Motor neuron (in vitro differentiated cells): ENCODE measurements around the gene IL36A. TPM values are rescaled to one million over a fixed set of nuclear protein-coding genes. Genes with fewer than 3 reads are reported as not detected.

Source experiments
- ATAC-seq, 8 experiments: fragments of 200-7000 bp; cut with Tn5 transposase; replicated peaks in 6 of 8; 2 replicates each; pipeline ENCODE4 v1.8.0; 2021; ENCODE audit warnings: mild to moderate bottlenecking in 8 of 8, moderate library complexity in 8 of 8
- H3K27ac ChIP-seq, 2 donors: fragments of 250-450 bp; sonication (Bioruptor Pico); 2 replicates each; pipeline ENCODE4 v1.9.0; 2021; ENCODE audit warnings: antibody characterized with exemption in 2 of 2, mild to moderate bottlenecking in 2 of 2, moderate library complexity in 1 of 2
- H3K4me1 ChIP-seq, 2 donors: fragments of 250-450 bp; sonication (Bioruptor Pico); replicated peaks in 1 of 2; 2 replicates each; pipeline ENCODE4 v1.6.1; 2021; ENCODE audit warnings: antibody characterized with exemption in 2 of 2, mild to moderate bottlenecking in 2 of 2, moderate library complexity in 1 of 2
- H3K4me3 ChIP-seq, 5 donors: fragments of 250-450 bp; sonication (Bioruptor Pico); 2 replicates each; pipeline ENCODE4 v1.9.0; 2021; ENCODE audit warnings: antibody characterized with exemption in 5 of 5, mild to moderate bottlenecking in 5 of 5, moderate library complexity in 4 of 5
- WGBS, 10 experiments: fragments of 450-650 bp; shearing (Covaris generic); methylation state at CpG; one replicate each; pipeline ENCODE4 v1.0.0; 2022; 5-methylcytosine and 5-hydroxymethylcytosine counted together
- in situ Hi-C, 9 experiments: fragments of 400-800 bp; cut with MboI; loops; one replicate each; pipeline ENCODE4 v1.15.0; 2021; ENCODE audit warnings: low sequenced_read_pairs in 9 of 9, low pct_unique_long_range_greater_than_20kb in 2 of 9; ENCODE audit not compliant: unreplicated experiment in 9 of 9
- total RNA-seq, 8 experiments: library from RNA; unstranded; fragments of 300-600 nt; gene quantifications; 2 replicates each; pipeline versions ENCODE4 v1.2.3 to v1.2.4, GENCODE V29; 2022

The IL36A gene, protein sequence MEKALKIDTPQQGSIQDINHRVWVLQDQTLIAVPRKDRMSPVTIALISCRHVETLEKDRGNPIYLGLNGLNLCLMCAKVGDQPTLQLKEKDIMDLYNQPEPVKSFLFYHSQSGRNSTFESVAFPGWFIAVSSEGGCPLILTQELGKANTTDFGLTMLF
- total RNA-seq, result not detected

DNA sequence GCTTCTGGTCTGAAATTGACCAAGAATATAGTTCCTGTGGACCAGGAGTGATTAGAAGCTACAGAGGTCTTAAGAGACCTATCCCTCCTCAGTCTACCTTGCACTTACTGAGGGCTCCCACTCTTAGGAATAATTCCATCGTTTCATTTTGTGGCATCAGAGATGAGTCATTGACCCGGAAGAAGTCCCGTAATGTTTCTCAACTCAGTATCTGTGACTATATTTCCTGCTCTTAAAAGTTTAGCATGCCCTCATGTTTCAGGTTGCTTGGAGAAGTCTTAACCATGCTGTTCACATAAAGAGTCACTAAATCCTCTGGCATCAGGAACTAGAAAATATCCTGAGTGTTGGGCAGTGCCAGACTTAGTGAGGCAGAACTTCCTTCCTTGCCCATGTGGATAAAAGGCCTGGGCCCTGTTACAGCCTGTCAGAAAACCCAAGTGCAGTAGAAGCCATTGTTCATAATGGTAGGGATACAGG, at the start of gene IL36A:
IL36A (plus strand) TSS at position 430 of the 480 bp plus-strand sequence. CDS start 413 bp downstream, outside the sequence.
- Histone ChIP-seq H3K4me3 (no peak within 1 kb of the TSS), H3K27ac (no peak within 1 kb of the TSS), H3K4me1 (no peaks in the 10 kb centered on the region)
- 46 to 100% (median 92%) methylated on average over 1 to 3 of the region's 3 CpGs; no CpG with 5 or more reads in 3 of the 10 experiments for WGBS, 10 experiments
- no peak for ATAC-seq
- in situ Hi-C loops, result no loop called here

DNA sequence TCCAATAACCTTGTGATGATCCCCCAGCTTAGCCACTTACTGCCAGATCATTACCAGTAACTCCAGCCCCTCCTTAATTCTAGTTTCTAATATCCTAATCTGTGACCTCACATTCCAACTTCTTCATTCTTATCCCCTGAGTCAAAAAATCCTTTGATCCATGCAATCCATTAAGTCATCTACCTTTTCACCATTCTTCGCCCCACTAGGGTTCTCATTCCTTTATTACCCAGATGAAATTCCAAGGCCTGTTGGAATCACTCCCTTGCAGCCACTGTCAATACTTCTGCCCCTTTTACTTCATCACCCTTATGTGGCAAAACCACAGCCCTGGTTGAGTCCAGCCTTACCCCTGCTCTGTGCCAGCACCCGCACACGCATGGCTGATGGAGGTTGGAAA, 47.7 kb upstream of the IL36A start:
- H3K4me1 ChIP-seq, result peaks cover 0 to 7% of the 10 kb centered on the region in 2 donors
- no peak overlapping the region for H3K4me3 ChIP-seq
- ATAC-seq, result no peak
- no peak overlapping the region for H3K27ac ChIP-seq
- 86 to 100% (median 100%) methylated on average over 1 to 3 of the region's 3 CpGs; no CpG with 5 or more reads in 4 of the 10 experiments for WGBS, 10 experiments
- in situ Hi-C loops, result loop anchor here in 2 of 9 experiments (10.0 to 25.0 kb wide), 2 partner anchors 345 to 353 kb away; no protein-coding TSS in a partner anchor

DNA sequence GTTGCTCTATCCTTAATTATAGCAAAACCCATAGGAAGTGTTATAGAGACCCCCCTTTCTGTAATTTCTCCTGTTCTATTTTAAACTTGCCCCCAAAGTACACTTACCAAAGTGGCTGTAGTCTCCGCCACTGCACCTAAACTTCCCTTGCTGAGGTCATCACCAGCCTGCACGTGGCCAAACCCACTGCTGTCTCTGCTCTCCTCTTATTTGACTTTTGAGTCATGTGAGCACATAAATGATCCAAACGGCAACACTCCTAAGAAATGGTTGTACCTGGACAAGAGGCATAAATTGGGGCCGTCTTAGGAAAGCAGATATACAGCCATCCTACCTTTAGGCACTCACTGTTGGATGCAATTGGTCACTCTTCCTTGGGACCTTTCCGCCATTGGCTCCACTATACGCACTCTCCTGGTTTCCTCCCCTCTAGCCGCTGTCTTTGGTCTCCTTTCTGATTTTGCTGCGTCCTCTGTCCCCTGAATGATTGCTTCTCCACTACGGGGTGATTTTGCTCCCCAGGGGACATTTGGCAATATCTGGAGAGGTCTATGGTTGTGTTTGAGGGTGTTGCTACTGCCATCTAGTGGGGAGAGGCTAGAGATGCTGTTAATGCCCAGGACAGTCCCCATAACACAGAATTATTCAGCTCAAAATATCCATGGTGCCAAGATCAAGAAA, 46.7 kb upstream of the IL36A start:
- no peak overlapping the region for H3K4me3 ChIP-seq
- in situ Hi-C loops, result loop anchor here in 2 of 9 experiments (10.0 to 25.0 kb wide), 2 partner anchors 346 to 354 kb away; no protein-coding TSS in a partner anchor
- no peak overlapping the region for H3K27ac ChIP-seq
- peaks cover 0 to 7% of the 10 kb centered on the region in 2 donors for H3K4me1 ChIP-seq
- ATAC-seq, result peak; percentile 71 to 94 (median 80)
- WGBS, 10 experiments, result 8 to 80% (median 47%) methylated on average over 1 to 7 of the region's 9 CpGs; no CpG with 5 or more reads in 1 of the 10 experiments

DNA sequence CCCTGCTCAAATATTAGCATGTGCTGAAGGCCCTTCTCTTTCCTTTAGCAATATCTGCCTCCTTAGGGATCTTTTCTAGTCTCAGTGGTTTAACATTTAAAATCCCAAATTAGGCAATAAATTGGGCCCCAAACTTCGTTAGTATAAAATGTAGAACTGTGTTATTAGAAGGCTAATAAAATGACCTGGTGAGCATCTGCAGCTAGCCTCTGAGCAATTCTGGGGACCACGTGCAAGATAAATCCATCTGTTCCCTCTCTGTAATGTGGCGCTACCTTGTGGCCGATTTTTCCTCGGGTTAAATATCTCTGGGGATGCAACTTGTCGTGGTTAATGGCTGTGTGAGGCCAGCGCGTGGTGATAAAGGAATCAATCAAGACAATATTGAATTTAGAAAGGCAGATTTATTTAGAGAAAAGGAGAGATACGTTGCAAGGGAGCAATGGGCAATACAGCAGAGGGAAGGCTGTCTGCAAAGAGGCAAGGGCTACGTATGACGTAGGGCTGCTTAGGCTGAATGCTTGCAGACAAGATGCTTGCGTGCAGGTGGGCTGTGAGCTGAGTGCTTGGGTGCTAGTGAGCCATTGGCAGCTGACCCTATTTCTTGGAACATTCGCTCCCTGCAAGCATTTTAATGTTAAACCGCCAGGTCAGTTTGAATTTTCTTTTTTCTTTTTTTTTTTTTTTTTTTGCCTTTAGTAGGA, 46.0 kb upstream of the IL36A start:
- H3K4me3 ChIP-seq, result no peak overlapping the region
- WGBS, 10 experiments, result 45 to 75% (median 50%) methylated on average over 4 to 13 of the region's 14 CpGs; no CpG with 5 or more reads in 1 of the 10 experiments
- H3K4me1 ChIP-seq, result peaks cover 0 to 7% of the 10 kb centered on the region in 2 donors
- no peak overlapping the region for H3K27ac ChIP-seq
- in situ Hi-C loops, result loop anchor here in 2 of 9 experiments (10.0 to 25.0 kb wide), 2 partner anchors 347 to 354 kb away; no protein-coding TSS in a partner anchor
- ATAC-seq, result peak; percentile 17 to 93 (median 80)

DNA sequence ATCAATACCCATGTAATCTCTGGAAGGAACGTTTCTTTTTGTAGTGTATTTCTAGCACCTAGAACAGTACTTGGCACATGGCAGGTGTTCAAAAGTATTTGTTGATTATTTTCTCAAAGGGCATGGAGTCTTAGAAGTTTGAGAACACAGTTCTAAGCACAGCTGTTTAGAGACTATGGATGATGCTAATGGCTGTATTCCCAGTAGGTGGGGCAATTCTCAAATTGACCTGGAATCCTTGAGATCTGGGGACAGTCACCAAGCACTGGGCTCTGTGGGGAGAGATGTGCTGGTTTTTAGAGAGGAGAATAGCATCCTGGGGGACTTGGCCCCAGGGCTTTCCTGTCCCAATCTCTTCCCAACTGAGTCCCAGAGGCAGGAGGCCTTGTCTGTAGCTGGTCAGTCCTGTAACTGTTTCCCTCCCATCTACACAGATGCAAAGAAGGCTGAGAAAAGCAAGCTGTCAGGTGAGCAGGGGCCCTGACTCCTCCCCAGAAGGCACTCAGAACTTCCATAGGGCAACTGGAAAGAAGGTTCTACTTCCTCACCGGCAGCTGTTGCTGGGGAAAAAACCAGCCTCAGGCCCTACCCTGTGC, 44.9 kb upstream of the IL36A start:
- WGBS, 10 experiments, result 0 to 73% (median 33%) methylated on average over 1 to 2 of the region's 2 CpGs; no CpG with 5 or more reads in 3 of the 10 experiments
- peak in 2 of 8 experiments; percentile 17 to 27 for ATAC-seq
- Histone ChIP-seq H3K4me1 (peaks cover 0 to 7% of the 10 kb centered on the region in 2 donors), H3K4me3 (no peak overlapping the region), H3K27ac (no peak overlapping the region)
- in situ Hi-C loops, result loop anchor here in 1 of 9 experiments (25.0 kb wide), 1 partner anchor 348 kb away; no protein-coding TSS in a partner anchor

DNA sequence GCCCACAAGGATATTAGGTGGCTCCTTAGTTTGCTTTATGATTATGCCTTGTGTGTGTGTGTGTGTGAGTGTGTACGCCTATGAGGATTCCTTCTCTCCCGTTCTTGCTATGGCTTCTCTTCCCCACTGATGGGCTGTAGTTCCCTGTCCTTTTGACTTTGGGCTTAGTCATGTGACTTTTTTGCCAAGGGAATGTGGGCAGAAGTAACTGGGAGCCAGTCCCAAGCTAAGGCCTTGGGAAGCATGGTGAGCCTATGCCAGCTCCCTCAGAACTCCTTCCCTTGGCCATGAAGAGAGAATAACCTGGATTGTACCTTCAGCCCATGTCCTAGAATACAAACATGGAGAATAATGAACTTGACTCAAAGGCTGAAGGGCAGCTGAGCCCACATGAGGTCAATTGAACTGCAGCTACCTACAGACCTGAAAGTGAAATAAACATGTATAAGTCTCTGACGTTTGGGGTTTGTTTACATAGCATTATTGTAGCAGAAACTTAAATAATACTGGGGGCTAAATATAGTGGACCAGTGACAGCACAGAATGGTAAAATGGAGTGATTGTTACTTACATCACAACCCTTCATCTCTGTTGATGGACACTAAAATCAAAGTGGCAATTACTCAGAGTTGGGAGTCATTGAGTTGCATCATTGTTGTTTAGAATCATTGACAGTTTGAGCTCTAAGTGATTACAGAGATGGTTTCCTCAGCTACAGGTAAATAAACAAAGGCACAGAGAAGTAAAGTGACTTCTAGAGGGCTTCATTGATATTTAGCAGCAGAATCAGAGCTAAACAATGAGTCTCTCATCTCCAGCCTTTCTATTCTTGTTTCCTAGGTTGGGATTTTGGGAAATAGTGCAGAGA, 42.7 kb upstream of the IL36A start:
- Histone ChIP-seq H3K4me3 (no peak overlapping the region), H3K27ac (no peak overlapping the region), H3K4me1 (peaks cover 0 to 7% of the 10 kb centered on the region in 2 donors)
- in situ Hi-C loops, result loop anchor here in 1 of 9 experiments (25.0 kb wide), 1 partner anchor 350 kb away; no protein-coding TSS in a partner anchor
- 0 to 100% (median 80%) methylated on average over 1 to 3 of the region's 3 CpGs; no CpG with 5 or more reads in 3 of the 10 experiments for WGBS, 10 experiments
- ATAC-seq, result no peak

DNA sequence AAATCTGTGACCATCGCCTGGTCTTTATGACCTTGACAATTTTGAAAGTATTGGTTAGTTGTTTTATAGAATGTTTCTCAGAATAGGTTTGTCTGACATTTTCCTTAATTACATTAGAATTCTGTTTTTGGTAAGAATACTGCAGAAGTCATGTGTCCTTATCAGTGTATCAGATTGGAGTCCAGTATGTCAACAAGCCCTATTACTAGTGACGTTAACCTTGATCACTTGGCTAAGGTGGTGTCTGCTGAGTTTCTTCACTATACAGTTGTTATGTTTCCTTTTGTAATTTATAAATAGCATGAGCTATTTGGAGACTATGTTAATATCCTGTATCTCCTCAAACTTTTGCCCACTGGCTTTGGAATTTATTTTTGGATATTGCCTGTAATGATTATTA, 38.2 kb upstream of the IL36A start:
- ATAC-seq, result no peak
- Histone ChIP-seq H3K27ac (no peak overlapping the region), H3K4me3 (no peak overlapping the region)

DNA sequence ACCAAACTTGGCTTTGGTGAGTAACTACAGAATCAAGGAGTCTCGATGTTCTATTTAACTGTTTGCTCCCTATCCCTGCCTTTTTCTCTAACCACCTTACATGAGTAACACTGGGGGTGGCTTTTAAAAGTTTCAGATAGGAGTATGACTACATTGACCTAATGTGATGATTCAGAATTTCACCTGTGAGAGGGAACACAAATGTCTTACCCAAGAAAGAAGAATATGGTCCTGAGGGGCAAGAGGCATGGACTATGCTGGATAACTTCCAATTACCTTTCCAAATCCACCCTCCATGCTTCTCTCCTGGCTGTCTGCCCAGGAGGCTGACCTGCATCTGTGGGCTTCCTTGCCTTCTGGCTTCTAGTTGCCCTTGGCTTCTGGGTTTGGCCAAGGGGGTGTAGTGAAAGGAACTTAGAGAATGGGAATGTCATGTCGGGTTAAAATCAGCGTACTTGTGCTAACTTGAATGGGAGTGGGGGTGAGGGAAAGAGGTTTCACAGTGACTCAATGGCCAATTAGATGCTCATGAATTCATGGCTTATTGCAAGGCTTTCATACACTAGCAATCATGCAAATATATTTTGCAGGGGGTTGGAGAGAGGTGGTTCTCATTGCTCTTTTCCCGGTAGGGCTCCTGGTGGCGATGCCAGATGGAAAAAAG, 32.7 kb upstream of the IL36A start:
- in situ Hi-C loops, result loop anchor here in 1 of 9 experiments (25.0 kb wide), 1 partner anchor 360 kb away; no protein-coding TSS in a partner anchor
- Histone ChIP-seq H3K4me1 (no peaks in the 10 kb centered on the region), H3K27ac (no peak overlapping the region), H3K4me3 (no peak overlapping the region)
- 45 to 94% (median 70%) methylated on average over 1 to 5 of the region's 5 CpGs; no CpG with 5 or more reads in 1 of the 10 experiments for WGBS, 10 experiments
- no peak for ATAC-seq

More for the DNA sequence above, 38.2 kb upstream of the IL36A start:
- no peaks in the 10 kb centered on the region for H3K4me1 ChIP-seq
- 53 to 100% (median 90%) methylated on average over 1 to 2 of the region's 2 CpGs for WGBS, 10 experiments
- in situ Hi-C loops, result loop anchor here in 1 of 9 experiments (25.0 kb wide), 1 partner anchor 355 kb away; no protein-coding TSS in a partner anchor

DNA sequence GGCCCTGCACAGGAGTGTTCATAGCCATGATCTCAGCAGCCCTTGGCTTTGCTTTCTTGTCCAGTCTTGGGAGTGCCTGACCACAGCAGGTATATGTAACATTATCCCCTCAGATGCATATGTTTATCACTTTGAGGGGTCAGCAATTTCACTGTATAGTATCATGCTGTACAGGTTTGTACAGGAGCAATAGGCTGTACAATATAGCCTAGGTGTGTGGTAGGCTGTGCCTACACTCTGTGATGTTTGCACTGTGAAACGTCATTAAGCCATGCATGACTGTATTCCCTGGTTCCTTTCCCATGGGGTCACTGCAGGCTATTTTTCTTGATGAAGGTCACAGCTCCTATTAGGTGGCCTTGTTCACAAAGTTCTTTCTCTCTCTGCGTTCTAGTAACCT, 32.1 kb upstream of the IL36A start:
- in situ Hi-C loops, result loop anchor here in 1 of 9 experiments (25.0 kb wide), 1 partner anchor 361 kb away; no protein-coding TSS in a partner anchor
- ATAC-seq, result no peak
- WGBS, 10 experiments, result 0 to 80% (median 37%) methylated on average over 1 to 2 of the region's 2 CpGs; no CpG with 5 or more reads in 2 of the 10 experiments
- H3K27ac ChIP-seq, result no peak overlapping the region
- no peaks in the 10 kb centered on the region for H3K4me1 ChIP-seq
- no peak overlapping the region for H3K4me3 ChIP-seq

DNA sequence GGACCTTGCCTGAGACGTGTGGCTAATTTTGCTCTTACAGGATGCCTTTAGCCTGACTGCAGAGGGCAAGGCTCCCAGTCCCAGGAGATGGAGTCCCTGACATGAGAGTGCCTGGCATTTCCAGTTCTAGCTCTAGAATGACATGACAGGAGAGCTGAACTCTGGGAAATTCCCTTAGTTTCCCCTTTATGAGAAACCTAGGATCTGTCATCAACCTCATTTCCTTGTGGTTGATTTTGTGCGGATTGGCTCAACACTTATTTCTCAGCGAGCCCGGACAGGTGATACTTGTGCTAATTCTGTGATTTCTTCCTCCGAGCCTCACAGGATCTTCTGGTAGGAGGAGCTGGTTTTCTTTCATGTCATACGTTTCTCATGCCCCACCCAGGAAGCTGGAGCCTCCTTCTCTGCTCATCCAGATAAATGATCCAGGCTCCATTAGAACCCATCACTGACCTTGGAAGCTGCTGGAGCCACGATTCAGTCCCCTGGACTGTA, 27.7 kb upstream of the IL36A start, which contains the start of gene IL36G:
IL36G (plus strand) TSS at position 448 of the 498 bp plus-strand sequence. CDS start 633 bp downstream, outside the sequence.
- no peak within 1 kb of the TSS for H3K27ac ChIP-seq
- in situ Hi-C loops, result no loop called here
- no peak within 1 kb of the TSS for H3K4me3 ChIP-seq
- H3K4me1 ChIP-seq, result no peaks in the 10 kb centered on the region
- WGBS, 10 experiments, result 0 to 100% (median 60%) methylated on average over 1 to 6 of the region's 7 CpGs; no CpG with 5 or more reads in 2 of the 10 experiments
- ATAC-seq, result no peak

DNA sequence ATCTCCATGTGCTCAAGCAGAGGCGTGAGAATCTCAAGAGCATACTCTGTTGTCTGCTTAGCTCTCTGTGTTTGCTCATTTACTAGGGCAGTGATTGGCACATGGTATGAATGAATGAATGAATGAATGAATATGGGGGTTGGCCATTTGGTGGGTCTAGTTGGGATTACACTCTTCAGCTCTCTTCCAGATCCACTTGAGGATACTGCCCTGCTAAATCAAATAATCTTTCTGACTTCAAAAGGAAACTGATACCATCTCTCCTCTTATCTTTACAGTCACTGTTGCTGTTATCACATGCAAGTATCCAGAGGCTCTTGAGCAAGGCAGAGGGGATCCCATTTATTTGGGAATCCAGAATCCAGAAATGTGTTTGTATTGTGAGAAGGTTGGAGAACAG, 25.5 kb upstream of the IL36A start:
- H3K4me3 ChIP-seq, result no peak overlapping the region
- in situ Hi-C loops, result no loop called here
- 17 to 100% (median 83%) methylated on average over 1 of the region's 1 CpG; no CpG with 5 or more reads in 7 of the 10 experiments for WGBS, 10 experiments
- H3K4me1 ChIP-seq, result no peaks in the 10 kb centered on the region
- ATAC-seq, result no peak
- no peak overlapping the region for H3K27ac ChIP-seq
